Measurements from ENCODE around the gene PYCARD. TPM values are rescaled to one million over a fixed set of nuclear protein-coding genes. Genes with fewer than 3 reads are reported as not detected.

PYCARD gene
- total and polyA plus RNA-seq, 10 of the 15 experiments (the other 5 are each of a cell fraction or from before 2014, with no cell fraction given): 5.1 to 106 (median 45.9) TPM

- Histone ChIP-seq H2AFZ (ENCODE audit: control insufficient read depth, low read depth, low read length) (no peak overlapping the region), H3K27ac (ENCODE audit: control insufficient read depth, insufficient read depth) (no peak overlapping the region; the same call in 1 of the 2 replicates), H3K4me1 (ENCODE audit: control insufficient read depth, insufficient read depth, low read length) (peaks cover 24% of the 10 kb centered on the region), H3K79me2 (ENCODE audit: control insufficient read depth, insufficient read depth, low read length) (peaks cover 3% of the 10 kb centered on the region; the same call in 1 of the 2 replicates), H3K36me3 (ENCODE audit: control insufficient read depth in 2 of 2, insufficient read depth in 2 of 2, low read length in 1 of 2) (peaks cover 3 to 7% of the 10 kb centered on the region in 2 experiments; a peak in 3 of 4 replicates), H3K9me3 (replicated peaks; ENCODE audit: control insufficient read depth, insufficient read depth, low read length) (no peaks in the 10 kb centered on the region), H4K20me1 (ENCODE audit: control insufficient read depth, insufficient read depth) (no peaks in the 10 kb centered on the region), H3K9ac (ENCODE audit: control insufficient read depth, insufficient read depth, low read length) (peak overlapping the region; percentile 74; the same call in 1 of the 2 replicates), H3K4me2 (ENCODE audit: control insufficient read depth, insufficient read depth) (peak overlapping the region; percentile 91), H3K4me3 (peak overlapping the region; percentile 86), H3K27me3 (replicated peaks in 1 of 2; ENCODE audit: control insufficient read depth in 2 of 2, insufficient read depth in 2 of 2, low read length in 1 of 2) (no peaks in the 10 kb centered on the region)
- in situ Hi-C loops (cut with MboI): loop anchor here (5.0 to 10.0 kb wide), 2 partner anchors 241 to 674 kb away; partner anchors contain the start of genes ZNF267 and ZNF843
- ChIA-PET RAD21 (ENCODE audit: unreplicated experiment) (interaction anchor here (0.9 to 3.1 kb wide), 13 partner anchors 10 to 182 kb away, joined by 3 to 14 read pairs (median 7); partner anchors contain the start of genes FUS and ITGAX), CTCF (interaction anchor here (0.6 to 3.5 kb wide), 13 partner anchors 14 to 242 kb away, joined by 3 to 26 read pairs (median 4); partner anchors contain the start of gene ZNF843), POLR2A (interaction anchor here (0.5 to 3.5 kb wide), 9 partner anchors 11 to 512 kb away, joined by 3 to 26 read pairs (median 4); partner anchors contain the start of genes FUS and ITGAM), SMC1A (ENCODE audit: uncharacterized antibody, unreplicated experiment) (interaction anchor here (0.7 to 1.8 kb wide), 14 partner anchors 9 to 242 kb away, joined by 3 to 5 read pairs (median 4); partner anchors contain the start of gene PYDC1)
- intact Hi-C loops (cut with micrococcal nuclease; ENCODE audit: unreplicated experiment): loop anchor here (5.0 kb wide), 3 partner anchors 86 to 241 kb away; partner anchors contain the start of gene ZNF843
- DNase-seq (ENCODE audit: low read depth, low spot score) (no peak), FAIRE-seq (no peak), ATAC-seq (peak; percentile 25)
- 29% methylated on average over 8 of the region's 8 CpGs for WGBS (ENCODE audit: insufficient coverage, insufficient replicate concordance, low lambda C conversion rate, missing lambda C conversion rate)
- no TSS peak for BruUV-seq (replicated peaks)
- TF ChIP-seq, protein P1, sequence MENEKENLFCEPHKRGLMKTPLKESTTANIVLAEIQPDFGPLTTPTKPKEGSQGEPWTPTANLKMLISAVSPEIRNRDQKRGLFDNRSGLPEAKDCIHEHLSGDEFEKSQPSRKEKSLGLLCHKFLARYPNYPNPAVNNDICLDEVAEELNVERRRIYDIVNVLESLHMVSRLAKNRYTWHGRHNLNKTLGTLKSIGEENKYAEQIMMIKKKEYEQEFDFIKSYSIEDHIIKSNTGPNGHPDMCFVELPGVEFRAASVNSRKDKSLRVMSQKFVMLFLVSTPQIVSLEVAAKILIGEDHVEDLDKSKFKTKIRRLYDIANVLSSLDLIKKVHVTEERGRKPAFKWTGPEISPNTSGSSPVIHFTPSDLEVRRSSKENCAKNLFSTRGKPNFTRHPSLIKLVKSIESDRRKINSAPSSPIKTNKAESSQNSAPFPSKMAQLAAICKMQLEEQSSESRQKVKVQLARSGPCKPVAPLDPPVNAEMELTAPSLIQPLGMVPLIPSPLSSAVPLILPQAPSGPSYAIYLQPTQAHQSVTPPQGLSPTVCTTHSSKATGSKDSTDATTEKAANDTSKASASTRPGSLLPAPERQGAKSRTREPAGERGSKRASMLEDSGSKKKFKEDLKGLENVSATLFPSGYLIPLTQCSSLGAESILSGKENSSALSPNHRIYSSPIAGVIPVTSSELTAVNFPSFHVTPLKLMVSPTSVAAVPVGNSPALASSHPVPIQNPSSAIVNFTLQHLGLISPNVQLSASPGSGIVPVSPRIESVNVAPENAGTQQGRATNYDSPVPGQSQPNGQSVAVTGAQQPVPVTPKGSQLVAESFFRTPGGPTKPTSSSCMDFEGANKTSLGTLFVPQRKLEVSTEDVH (IDR thresholded peaks at IDR 0.05; ENCODE audit: low read depth, partially characterized antibody): no peak
- TF ChIP-seq ZBTB33 (IDR thresholded peaks at IDR 0.05) (no peak), RUNX3 (IDR thresholded peaks at IDR 0.05; ENCODE audit: low read length) (no peak), SMARCA5 (IDR thresholded peaks at IDR 0.05) (no peak), SMAD5 (IDR thresholded peaks at IDR 0.05; ENCODE audit: low read depth) (no peak), NR2C1 (IDR thresholded peaks at IDR 0.05) (peak; percentile 55), CBX3 (IDR thresholded peaks at IDR 0.05; ENCODE audit: borderline replicate concordance, low read depth) (no peak), MXI1 (IDR thresholded peaks at IDR 0.05; ENCODE audit: low read depth, low read length) (no peak), NFIC (IDR thresholded peaks at IDR 0.05; ENCODE audit: low read depth, low read length) (no peak), KAT2A (conservative IDR thresholded peaks at IDR 0.05; ENCODE audit: control insufficient read depth, low read depth, low read length) (no peak), CEBPZ (IDR thresholded peaks at IDR 0.05; ENCODE audit: low read depth, low read length) (no peak)
Measured at GRCh38 chr16:31200821-31201568, 1.6 kb downstream of the PYCARD start.
